Measurements from ENCODE around the gene OR6J1. TPM values are rescaled to one million over a fixed set of nuclear protein-coding genes. Genes with fewer than 3 reads are reported as not detected.

OR6J1 gene
- polyA plus RNA-seq, 1 of the 3 experiments (the other 2 are of a cell fraction): not detected

GRCh38 chr14:22610931-22611330 lies 33.2 kb downstream of the OR6J1 start (continued):
- TF ChIP-seq EZH2phosphoT487 (IDR thresholded peaks at IDR 0.05; ENCODE audit: borderline replicate concordance, low read depth) (no peak), RFX5 (IDR thresholded peaks at IDR 0.05; ENCODE audit: low read length) (no peak), SMC3 (IDR thresholded peaks at IDR 0.05; ENCODE audit: low read depth, low read length) (no peak), SIN3A (IDR thresholded peaks at IDR 0.05; ENCODE audit: borderline replicate concordance, low read depth, low read length) (no peak), FOSL2 (IDR thresholded peaks at IDR 0.05; ENCODE audit: borderline replicate concordance, low read depth) (no peak), TCF12 (IDR thresholded peaks at IDR 0.05) (no peak), JUND (IDR thresholded peaks at IDR 0.05) (no peak)

- Histone ChIP-seq H3K36me3 (replicated peaks in 1 of 2; ENCODE audit: control insufficient read depth in 1 of 2, insufficient read depth in 2 of 2, low read length in 1 of 2) (peaks cover 18 to 39% of the 10 kb centered on the region in 2 experiments), H3K4me3 (ENCODE audit: low read depth in 2 of 2, low read length in 1 of 2) (no peak overlapping the region), H3K27ac (ENCODE audit: low read depth in 2 of 2, low read length in 1 of 2) (no peak overlapping the region), H3K27me3 (ENCODE audit: insufficient read depth) (no peaks in the 10 kb centered on the region), H3K79me2 (ENCODE audit: insufficient read depth) (no peaks in the 10 kb centered on the region), H4K20me1 (ENCODE audit: insufficient read depth) (no peaks in the 10 kb centered on the region), H3K4me1 (ENCODE audit: control insufficient read depth in 1 of 2, insufficient read depth in 2 of 2, low read depth in 1 of 2, low read length in 1 of 2) (no peaks in the 10 kb centered on the region), H2AFZ (ENCODE audit: low read depth) (no peak overlapping the region), H3K4me2 (no peak overlapping the region), H3K9me3 (no peaks in the 10 kb centered on the region), H3F3A (replicated peaks; ENCODE audit: insufficient read depth) (no peaks in the 10 kb centered on the region), H3K9me2 (no peaks in the 10 kb centered on the region), H3K9ac (no peak overlapping the region)
- POLR2A ChIA-PET: no interaction called here
- no peak for TF ChIP-seq EP300 (IDR thresholded peaks at IDR 0.05; ENCODE audit: borderline replicate concordance in 1 of 2, low read depth in 1 of 2, low read length in 1 of 2)
- no peak for TF ChIP-seq RFX5 (IDR thresholded peaks at IDR 0.05; ENCODE audit: low read length)
- TF ChIP-seq TCF12 (IDR thresholded peaks at IDR 0.05): no peak
- TF ChIP-seq EZH2phosphoT487 (IDR thresholded peaks at IDR 0.05; ENCODE audit: borderline replicate concordance, low read depth): no peak
- no peak for TF ChIP-seq RAD21 (IDR thresholded peaks at IDR 0.05; ENCODE audit: low read length)
- no peak for TF ChIP-seq GATA2 (CRISPR knock-in tag; IDR thresholded peaks at IDR 0.05)
- no peak for TF ChIP-seq MEF2A (IDR thresholded peaks at IDR 0.05; ENCODE audit: borderline replicate concordance, low read depth)
- no peak for TF ChIP-seq FOXM1 (IDR thresholded peaks at IDR 0.05; ENCODE audit: low read depth)
- CTCF ChIA-PET: interaction anchor here (1.0 to 1.7 kb wide), 5 partner anchors 8 to 51 kb away, joined by 3 to 6 read pairs (median 5); no protein-coding TSS in a partner anchor
- WGBS (ENCODE audit: low lambda C conversion rate): 77% methylated on average over 3 of the region's 3 CpGs
- no peak for DNase-seq
Measured at GRCh38 chr14:22607291-22607690, 36.9 kb downstream of the OR6J1 start.

- CTCF ChIA-PET: interaction anchor here (1.6 to 1.7 kb wide), 2 partner anchors 36 to 50 kb away, joined by 5 to 6 read pairs; no protein-coding TSS in a partner anchor
- POLR2A ChIA-PET: no interaction called here
- no peak for DNase-seq
- TF ChIP-seq ZBTB33 (IDR thresholded peaks at IDR 0.05; ENCODE audit: borderline replicate concordance, low read depth) (no peak), IRF3 (IDR thresholded peaks at IDR 0.05; ENCODE audit: low read depth, low read length) (no peak), CTCF (IDR thresholded peaks at IDR 0.05) (no peak), GABPA (IDR thresholded peaks at IDR 0.05; ENCODE audit: low read depth) (no peak), RXRA (IDR thresholded peaks at IDR 0.05; ENCODE audit: borderline replicate concordance, low read depth) (no peak), MAX (IDR thresholded peaks at IDR 0.05; ENCODE audit: low read depth) (no peak), YY1 (IDR thresholded peaks at IDR 0.05; ENCODE audit: low read depth) (no peak), TAF1 (IDR thresholded peaks at IDR 0.05; ENCODE audit: borderline replicate concordance, low read depth, low read length) (no peak), ELF1 (IDR thresholded peaks at IDR 0.05) (no peak), USF1 (IDR thresholded peaks at IDR 0.05; ENCODE audit: borderline replicate concordance, low read depth) (no peak), MXI1 (IDR thresholded peaks at IDR 0.05; ENCODE audit: low read depth, low read length) (no peak)
Measured at GRCh38 chr14:22606380-22606779, 37.8 kb downstream of the OR6J1 start.

More at GRCh38 chr14:22606380-22606779, 37.8 kb downstream of the OR6J1 start:
- no peaks in the 10 kb centered on the region for H3F3A ChIP-seq (replicated peaks; ENCODE audit: insufficient read depth)
- WGBS (ENCODE audit: low lambda C conversion rate): 86% methylated on average over 6 of the region's 6 CpGs
- no peaks in the 10 kb centered on the region for H4K20me1 ChIP-seq (ENCODE audit: insufficient read depth)
- no peak overlapping the region for H3K9ac ChIP-seq
- H2AFZ ChIP-seq (ENCODE audit: low read depth): no peak overlapping the region
- H3K36me3 ChIP-seq (replicated peaks in 1 of 2; ENCODE audit: control insufficient read depth in 1 of 2, insufficient read depth in 2 of 2, low read length in 1 of 2): peaks cover 18 to 39% of the 10 kb centered on the region in 2 experiments
- no peaks in the 10 kb centered on the region for H3K4me1 ChIP-seq (ENCODE audit: control insufficient read depth in 1 of 2, insufficient read depth in 2 of 2, low read depth in 1 of 2, low read length in 1 of 2)
- no peaks in the 10 kb centered on the region for H3K9me2 ChIP-seq
- no peak overlapping the region for H3K4me3 ChIP-seq (ENCODE audit: low read depth in 2 of 2, low read length in 1 of 2)
- H3K4me2 ChIP-seq: no peak overlapping the region
- no peaks in the 10 kb centered on the region for H3K27me3 ChIP-seq (ENCODE audit: insufficient read depth)
- H3K27ac ChIP-seq (ENCODE audit: low read depth in 2 of 2, low read length in 1 of 2): no peak overlapping the region
- no peaks in the 10 kb centered on the region for H3K9me3 ChIP-seq
- H3K79me2 ChIP-seq (ENCODE audit: insufficient read depth): no peaks in the 10 kb centered on the region

All from SK-N-SH (cell line).